H9 (cell line): ENCODE results near the gene PSAPL1. TPM values are rescaled to one million over a fixed set of nuclear protein-coding genes. Genes with fewer than 3 reads are reported as not detected.
A peak's percentile ranks its signal among the peaks of the same experiment; 100 is the strongest.

Experiments used
- DNase-seq: peaks from one replicate; pipeline ENCODE4 v3.0.0-alpha.2; 2017
- H2AFZ ChIP-seq: one replicate; pipeline ENCODE4 v1.6.1; 2013; ENCODE audit warnings: mild to moderate bottlenecking, low read length, control low read depth, moderate library complexity
- H2AK5ac ChIP-seq: 2 replicates; pipeline ENCODE4 v1.6.1; 2013; ENCODE audit warnings: low read length, control low read depth, mixed read lengths; ENCODE audit not compliant: insufficient read length
- H2BK120ac ChIP-seq: one replicate; pipeline ENCODE4 v1.6.1; 2013; ENCODE audit warnings: low read depth, mild to moderate bottlenecking, low read length, control low read depth, inconsistent platforms; ENCODE audit not compliant: poor library complexity, severe bottlenecking
- H2BK12ac ChIP-seq: 2 replicates; pipeline ENCODE4 v1.6.1; 2013; ENCODE audit warnings: low read length, control low read depth, mixed read lengths, low read depth; ENCODE audit not compliant: insufficient read length
- H2BK15ac ChIP-seq: 2 replicates; pipeline ENCODE4 v1.6.1; 2013; ENCODE audit warnings: low read depth, low read length, control low read depth
- H2BK20ac ChIP-seq: one replicate; pipeline ENCODE4 v1.6.1; 2013; ENCODE audit warnings: low read depth, mild to moderate bottlenecking, low read length, control low read depth, inconsistent platforms; ENCODE audit not compliant: poor library complexity, severe bottlenecking
- H2BK5ac ChIP-seq: 2 replicates; pipeline ENCODE4 v1.6.1; 2013; ENCODE audit warnings: low read length, control low read depth, mixed read lengths; ENCODE audit not compliant: insufficient read length
- H3K14ac ChIP-seq: 2 replicates; pipeline ENCODE4 v1.6.1; 2013; ENCODE audit warnings: low read length, control low read depth; ENCODE audit not compliant: insufficient read depth
- H3K18ac ChIP-seq: 2 replicates; pipeline ENCODE4 v1.6.1; 2013; ENCODE audit warnings: low read depth, mild to moderate bottlenecking, mixed read lengths, low read length, control low read depth; ENCODE audit not compliant: insufficient read length
- H3K23ac ChIP-seq: 2 replicates; pipeline ENCODE4 v1.6.1; 2013; ENCODE audit warnings: low read length, control low read depth, mixed read lengths, low read depth; ENCODE audit not compliant: insufficient read length
- H3K23me2 ChIP-seq: 2 replicates; pipeline ENCODE4 v1.6.1; 2013; ENCODE audit warnings: low read depth, mild to moderate bottlenecking, mixed read lengths, low read length, control low read depth; ENCODE audit not compliant: insufficient read length, poor library complexity, severe bottlenecking
- H3K27ac ChIP-seq: 2 replicates; pipeline ENCODE4 v1.5.1; 2013; ENCODE audit warnings: low read length, control low read depth, mixed read lengths, low read depth; ENCODE audit not compliant: insufficient read length
- H3K27me3 ChIP-seq: 2 replicates; pipeline ENCODE4 v1.6.1; 2013; ENCODE audit warnings: low read length, control low read depth, inconsistent platforms; ENCODE audit not compliant: insufficient read depth
- H3K4ac ChIP-seq: 2 replicates; pipeline ENCODE4 v1.6.1; 2013; ENCODE audit warnings: low read depth, mild to moderate bottlenecking, control low read depth, inconsistent platforms, low read length, moderate library complexity
- H3K4me1 ChIP-seq: 2 replicates; pipeline ENCODE4 v1.6.1; 2013; ENCODE audit warnings: low read length, control low read depth, inconsistent platforms; ENCODE audit not compliant: insufficient read depth
- H3K4me2 ChIP-seq: 2 replicates; pipeline ENCODE4 v1.6.1; 2013; ENCODE audit warnings: low read length, control low read depth, mixed read lengths; ENCODE audit not compliant: insufficient read length, insufficient read depth
- H3K56ac ChIP-seq: 2 replicates; pipeline ENCODE4 v1.6.1; 2013; ENCODE audit warnings: low read depth, mild to moderate bottlenecking, mixed read lengths, low read length, control low read depth; ENCODE audit not compliant: insufficient read length
- H3K79me1 ChIP-seq: 2 replicates; pipeline ENCODE4 v1.6.1; 2013; ENCODE audit warnings: low read depth, mild to moderate bottlenecking, moderate library complexity, low read length, control low read depth, inconsistent platforms; ENCODE audit not compliant: insufficient read depth, poor library complexity, severe bottlenecking
- H3K79me2 ChIP-seq: 2 replicates; pipeline ENCODE4 v1.6.1; 2013; ENCODE audit warnings: low read length, control low read depth, inconsistent platforms; ENCODE audit not compliant: insufficient read depth
- H3K9ac ChIP-seq: 2 replicates; pipeline ENCODE4 v1.6.1; 2013; ENCODE audit warnings: low read length, control low read depth, mixed read lengths; ENCODE audit not compliant: insufficient read length; ENCODE audit errors: extremely low read depth
- H3K9me3 ChIP-seq: one replicate; pipeline ENCODE4 v1.6.1; 2013; ENCODE audit warnings: low read depth, low read length, inconsistent platforms; ENCODE audit not compliant: control insufficient read depth
- H3T11ph ChIP-seq: one replicate; pipeline ENCODE4 v1.6.1; 2013; ENCODE audit warnings: mild to moderate bottlenecking, low read length, control low read depth, inconsistent platforms
- H4K20me1 ChIP-seq: one replicate; pipeline ENCODE4 v1.6.1; 2013; ENCODE audit not compliant: control insufficient read depth, insufficient read length, insufficient read depth
- H4K5ac ChIP-seq: 2 replicates; pipeline ENCODE4 v1.6.1; 2013; ENCODE audit warnings: low read depth, mild to moderate bottlenecking, mixed read lengths, low read length, control low read depth; ENCODE audit not compliant: insufficient read length
- H4K8ac ChIP-seq: replicated peaks from 2 replicates; pipeline ENCODE4 v1.6.1; 2013; ENCODE audit warnings: low read length, control low read depth, mixed read lengths, low read depth; ENCODE audit not compliant: insufficient read length
- H4K91ac ChIP-seq: 2 replicates; pipeline ENCODE4 v1.6.1; 2013; ENCODE audit warnings: low read depth, mild to moderate bottlenecking, moderate library complexity, mixed read lengths, low read length, control low read depth; ENCODE audit not compliant: insufficient read length
- H3K27ac Mint-ChIP-seq, 3 experiments: 2 replicates in 2 of 3; 3 replicates in 1 of 3; pipeline ENCODE4 v1.8.0; 2020 to 2021; ENCODE audit warnings: mixed read lengths in 3 of 3, mild to moderate bottlenecking in 1 of 3, moderate library complexity in 1 of 3
- H3K27me3 Mint-ChIP-seq: 2 replicates; pipeline ENCODE4 v1.8.0; 2021; ENCODE audit warnings: low read depth, mild to moderate bottlenecking, moderate library complexity, mixed read lengths
- H3K36me3 Mint-ChIP-seq, 3 experiments: 2 replicates in 2 of 3; 3 replicates in 1 of 3; pipeline ENCODE4 v1.8.0; 2020 to 2021; ENCODE audit warnings: low read depth in 3 of 3, mixed read lengths in 3 of 3; ENCODE audit not compliant: insufficient read depth in 1 of 3
- H3K4me1 Mint-ChIP-seq, 2 experiments: 2 replicates each; pipeline ENCODE4 v1.8.0; 2020; ENCODE audit warnings: mixed read lengths in 2 of 2
- H3K4me3 Mint-ChIP-seq, 2 experiments: 2 replicates in 1 of 2; 3 replicates in 1 of 2; pipeline ENCODE4 v1.8.0; 2020 to 2021; ENCODE audit warnings: mild to moderate bottlenecking in 2 of 2, mixed read lengths in 2 of 2, moderate library complexity in 1 of 2
- H3K9me3 Mint-ChIP-seq, 2 experiments: 2 replicates in 1 of 2; 3 replicates in 1 of 2; pipeline ENCODE4 v1.8.0; 2020; ENCODE audit warnings: mild to moderate bottlenecking in 2 of 2, mixed read lengths in 2 of 2, moderate library complexity in 1 of 2
- CTCF ChIP-seq: fragments of 200-600 bp; sonication (generic); conservative IDR thresholded peaks from 3 replicates; pipeline ENCODE4 v1.8.0; 2021; ENCODE audit warnings: antibody characterized with exemption, mild to moderate bottlenecking
- WGBS: extraction: QIAGEN DNeasy Blood & Tissue Kit; methylation state at CpG from one replicate; pipeline ENCODE4 v1.1.7; 2013; ENCODE audit warnings: missing lambda C conversion rate, low lambda C conversion rate, mixed read lengths; ENCODE audit not compliant: insufficient read length; ENCODE audit errors: extremely low coverage; 5-methylcytosine and 5-hydroxymethylcytosine counted together
- total RNA-seq: library from RNA; stranded (reverse); gene quantifications from 2 replicates; pipeline ENCODE4 v1.2.1, GENCODE V29; 2021

Gene PSAPL1
- total RNA-seq, 1 experiment from 2014 or later = 0.04 TPM

GRCh38 chr4:7394681-7395451, 39.9 kb downstream of the PSAPL1 start:
- Histone ChIP-seq H2AK5ac (no peak overlapping the region), H3K4me2 (no peak overlapping the region), H3K23ac (no peak overlapping the region), H2BK15ac (no peak overlapping the region), H4K5ac (no peak overlapping the region), H3K56ac (no peak overlapping the region), H3K4me1 (no peaks in the 10 kb centered on the region), H3K9ac (no peak overlapping the region), H3T11ph (no peak overlapping the region), H3K14ac (no peak overlapping the region; the same call in 1 of the 2 replicates), H4K8ac (no peak overlapping the region), H2BK5ac (no peak overlapping the region), H3K18ac (no peak overlapping the region), H4K91ac (no peak overlapping the region), H3K79me1 (no peaks in the 10 kb centered on the region), H2BK120ac (no peak overlapping the region), H3K9me3 (no peaks in the 10 kb centered on the region), H2BK12ac (no peak overlapping the region), H2AFZ (no peak overlapping the region), H3K23me2 (no peaks in the 10 kb centered on the region), H3K27me3 (no peaks in the 10 kb centered on the region; the same call in 1 of the 2 replicates), H3K27ac (no peak overlapping the region), H2BK20ac (no peak overlapping the region), H3K79me2 (no peaks in the 10 kb centered on the region), H3K4ac (no peak overlapping the region), H4K20me1 (no peaks in the 10 kb centered on the region)
- H3K4me1 Mint-ChIP-seq = peaks cover 2 to 9% of the 10 kb centered on the region in 2 experiments; a peak in 3 of 4 replicates
- H3K9me3 Mint-ChIP-seq = no peaks in the 10 kb centered on the region
- no peak overlapping the region for H3K4me3 Mint-ChIP-seq
- peaks cover 18% of the 10 kb centered on the region for H3K27me3 Mint-ChIP-seq
- DNase-seq = peak; percentile 16
- no peaks in the 10 kb centered on the region for H3K36me3 Mint-ChIP-seq
- WGBS = no CpG with 5 or more reads among the region's 21 CpGs
- no peak overlapping the region for H3K27ac Mint-ChIP-seq
- TF ChIP-seq CTCF = no peak
